Measurements from ENCODE around the gene ORAI2.

Gene ORAI2

GRCh38 chr7:102415685-102416225 is 17.6 kb upstream of the ORAI2 start:
- DNase-seq = no peak

GRCh38 chr7:102416406-102416805 is 17.0 kb upstream of the ORAI2 start:
- no peak for DNase-seq

- DNase-seq = no peak
These were observed 16.3 kb upstream of the ORAI2 start for GRCh38 chr7:102417105-102417504.

- no peak for DNase-seq
These were observed 14.8 kb upstream of the ORAI2 start for GRCh38 chr7:102418592-102418991.

- DNase-seq = no peak
These were observed 11.6 kb upstream of the ORAI2 start for GRCh38 chr7:102421706-102422240.

- DNase-seq = no peak
These were observed 9.2 kb upstream of the ORAI2 start for GRCh38 chr7:102424129-102424551.

- no peak for DNase-seq
These were observed 8.6 kb upstream of the ORAI2 start for GRCh38 chr7:102424787-102425218.

- DNase-seq = peak; percentile 2
These were observed 7.6 kb upstream of the ORAI2 start for GRCh38 chr7:102425639-102426267.

- DNase-seq = peak; percentile 5
These were observed 6.9 kb upstream of the ORAI2 start for GRCh38 chr7:102426268-102427018.

GRCh38 chr7:102427019-102427405 is 6.4 kb upstream of the ORAI2 start:
- no peak for DNase-seq

- no peak for DNase-seq
These were observed 4.1 kb upstream of the ORAI2 start for GRCh38 chr7:102429141-102429899.

- DNase-seq = peak; percentile 85
These were observed 1.6 kb upstream of the ORAI2 start for GRCh38 chr7:102431617-102432298.

GRCh38 chr7:102432442-102433218 is 745 bp upstream of the ORAI2 start:
- DNase-seq = peak; percentile 8

- no peak for DNase-seq
These were observed 688 bp downstream of the ORAI2 start for GRCh38 chr7:102434039-102434486.

GRCh38 chr7:102436118-102436517 is 2.7 kb downstream of the ORAI2 start:
- no peak for DNase-seq

- DNase-seq = no peak
These were observed 6.8 kb downstream of the ORAI2 start for GRCh38 chr7:102439963-102440795.

GRCh38 chr7:102444961-102445673 is 11.7 kb downstream of the ORAI2 start:
- no peak for DNase-seq

- DNase-seq = no peak
These were observed 12.3 kb downstream of the ORAI2 start for GRCh38 chr7:102445674-102446071.

- DNase-seq = no peak
These were observed 13.2 kb downstream of the ORAI2 start for GRCh38 chr7:102446387-102447156.

Data from NCI-H1694 treated with DMSO at 0.1 percent for 48 hours (cell line).